Stimulated activated memory B cell treated with anti-CD40 and anti-IgM and Interleukin-4, amounts not matched to agents 10 μg/mL and 1 μg/mL and 100 μg/mL, for 72 hours (primary cell): ENCODE results near the gene MUSK.
"Not testable (repeated sequence)": the region's sequence is repeated elsewhere in the genome, so short reads cannot be mapped to it uniquely, and the experiment has no call there.

Experiments
- ATAC-seq: fragments of 150-1000 bp; cut with Tn5 transposase; 2 replicates; pipeline ENCODE4 v1.10.0; 2021
- H3K27ac Mint-ChIP-seq: one replicate; pipeline ENCODE4 v1.8.0; 2022; ENCODE audit warnings: mild to moderate bottlenecking, mixed read lengths
- H3K27me3 Mint-ChIP-seq: one replicate; pipeline ENCODE4 v1.8.0; 2022; ENCODE audit warnings: mixed read lengths
- H3K36me3 Mint-ChIP-seq: one replicate; pipeline ENCODE4 v1.8.0; 2022; ENCODE audit warnings: mixed read lengths
- H3K4me1 Mint-ChIP-seq: one replicate; pipeline ENCODE4 v1.8.0; 2022; ENCODE audit warnings: mixed read lengths
- H3K4me3 Mint-ChIP-seq: one replicate; pipeline ENCODE4 v1.8.0; 2022; ENCODE audit warnings: mild to moderate bottlenecking, moderate library complexity, mixed read lengths
- H3K9me3 Mint-ChIP-seq: one replicate; pipeline ENCODE4 v1.8.0; 2022; ENCODE audit warnings: mixed read lengths

Gene MUSK

DNA sequence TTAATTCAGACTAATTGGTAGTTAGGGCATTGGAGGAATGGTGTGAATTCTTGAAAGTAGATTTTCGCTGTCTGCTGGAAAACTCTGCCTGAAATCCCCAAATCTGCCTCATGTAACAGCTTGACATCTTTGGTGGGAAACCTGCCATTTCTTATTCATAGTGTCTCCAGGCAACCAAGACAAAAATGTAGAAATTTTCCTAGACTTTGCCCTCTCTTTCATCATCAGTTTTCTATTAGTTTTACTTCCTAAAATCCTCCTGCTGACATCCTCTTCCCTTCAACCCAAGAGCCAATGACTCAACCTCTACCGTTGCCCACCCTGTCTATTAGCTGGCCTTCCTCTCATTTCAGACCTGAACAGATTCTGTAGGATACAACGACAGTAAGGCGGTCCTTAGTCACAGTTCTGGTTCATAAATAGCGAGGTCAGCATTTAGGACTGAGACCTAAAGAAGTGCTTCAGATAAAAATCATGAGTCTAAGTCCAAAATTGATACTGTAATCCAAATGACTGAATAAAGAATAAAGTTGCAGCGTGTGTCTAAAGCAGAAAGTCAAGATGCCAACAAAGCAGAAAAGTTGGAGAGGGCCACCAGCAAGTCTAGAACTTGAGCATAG lies 133.9 kb downstream of the MUSK start:
- no peaks in the 10 kb centered on the region for H3K36me3 Mint-ChIP-seq
- H3K4me1 Mint-ChIP-seq = no peaks in the 10 kb centered on the region
- no peak overlapping the region for H3K4me3 Mint-ChIP-seq
- no peak for ATAC-seq
- H3K9me3 Mint-ChIP-seq = peaks cover 5% of the 10 kb centered on the region
- no peak overlapping the region for H3K27ac Mint-ChIP-seq
- H3K27me3 Mint-ChIP-seq = no peaks in the 10 kb centered on the region

DNA sequence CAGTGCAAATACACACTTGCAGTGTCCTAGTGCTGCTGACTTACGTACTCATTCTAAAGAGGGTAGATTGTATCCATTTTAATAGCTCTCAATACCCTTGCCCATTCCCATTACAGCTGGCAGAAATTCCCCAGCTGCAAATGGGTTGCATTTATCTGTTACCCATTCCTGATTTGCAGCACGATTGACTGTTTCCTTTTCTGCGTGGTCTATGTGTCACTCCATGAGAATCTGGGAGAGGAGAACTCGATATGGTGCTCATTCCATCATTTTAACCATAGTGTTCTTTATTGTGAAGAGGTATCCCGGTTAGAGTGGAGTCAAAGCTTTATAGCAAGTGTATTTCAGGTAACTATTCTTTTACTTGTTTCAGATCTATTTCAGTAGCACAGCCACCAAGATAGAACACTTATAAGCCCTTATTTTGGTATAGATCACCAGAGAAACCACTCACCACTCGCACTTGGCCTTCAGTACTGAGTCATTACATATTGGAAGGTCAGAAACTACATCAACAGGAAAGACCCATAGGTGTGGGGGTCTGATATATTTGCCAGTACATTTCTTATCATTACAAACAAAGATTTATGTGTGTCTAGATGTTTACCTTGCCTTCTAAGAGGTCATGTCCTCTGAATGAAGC lies 139.5 kb downstream of the MUSK start:
- no peak overlapping the region for H3K27ac Mint-ChIP-seq
- H3K36me3 Mint-ChIP-seq = no peaks in the 10 kb centered on the region
- H3K4me3 Mint-ChIP-seq = no peak overlapping the region
- no peak for ATAC-seq
- H3K4me1 Mint-ChIP-seq = no peaks in the 10 kb centered on the region
- H3K9me3 Mint-ChIP-seq = peaks cover 5% of the 10 kb centered on the region
- H3K27me3 Mint-ChIP-seq = no peaks in the 10 kb centered on the region

DNA sequence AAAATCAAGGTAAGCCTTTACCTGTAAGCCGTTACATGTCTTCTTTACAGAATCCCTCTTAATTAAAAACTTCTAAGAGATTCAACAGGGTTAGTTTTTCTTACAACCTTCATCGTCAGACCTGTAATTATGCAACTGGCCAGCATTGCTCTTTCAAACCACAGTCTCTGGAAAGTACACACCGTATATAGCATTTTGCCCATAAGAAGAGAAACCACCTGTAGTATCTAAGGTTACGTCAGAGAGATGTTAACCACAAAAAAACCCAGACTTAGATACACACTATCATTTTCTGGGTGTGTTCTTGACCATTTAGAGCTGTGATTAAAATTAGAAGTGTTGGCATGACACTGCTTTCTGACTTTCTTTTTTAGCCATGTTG lies 140.0 kb downstream of the MUSK start:
- Mint-ChIP-seq H3K27ac (no peak overlapping the region), H3K36me3 (no peaks in the 10 kb centered on the region), H3K4me3 (no peak overlapping the region), H3K9me3 (peaks cover 6% of the 10 kb centered on the region), H3K4me1 (no peaks in the 10 kb centered on the region), H3K27me3 (no peaks in the 10 kb centered on the region)
- no peak for ATAC-seq

DNA sequence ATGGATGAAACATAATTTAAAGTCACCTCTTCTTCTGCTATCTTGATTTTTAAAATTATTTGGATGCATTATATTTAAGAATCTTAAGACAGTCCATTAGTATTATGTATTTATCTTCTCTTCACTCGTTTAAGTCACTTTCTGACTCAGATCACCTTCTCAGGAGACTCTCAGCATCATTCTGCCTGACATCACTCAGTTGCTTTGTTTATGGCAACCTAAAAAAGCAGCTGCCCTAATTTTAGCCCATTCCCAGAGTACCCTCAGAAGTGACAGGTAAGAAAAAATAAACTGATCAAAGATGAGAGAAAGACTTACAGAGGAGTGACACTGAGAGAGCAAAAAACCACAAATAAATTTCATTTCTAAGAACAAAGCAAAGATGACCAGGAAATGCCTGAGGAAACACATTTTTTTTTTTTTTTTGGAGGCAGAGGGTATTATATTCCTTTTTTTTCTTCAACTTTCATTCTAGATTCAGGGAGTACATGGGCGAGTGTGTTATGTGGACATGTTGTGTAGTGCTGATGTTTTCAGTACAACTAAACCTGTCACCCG lies 140.5 kb downstream of the MUSK start:
- no peak overlapping the region for H3K27ac Mint-ChIP-seq
- no peak overlapping the region for H3K4me3 Mint-ChIP-seq
- H3K36me3 Mint-ChIP-seq = no peaks in the 10 kb centered on the region
- ATAC-seq = no peak
- no peaks in the 10 kb centered on the region for H3K27me3 Mint-ChIP-seq
- H3K4me1 Mint-ChIP-seq = no peaks in the 10 kb centered on the region
- peaks cover 9% of the 10 kb centered on the region for H3K9me3 Mint-ChIP-seq

DNA sequence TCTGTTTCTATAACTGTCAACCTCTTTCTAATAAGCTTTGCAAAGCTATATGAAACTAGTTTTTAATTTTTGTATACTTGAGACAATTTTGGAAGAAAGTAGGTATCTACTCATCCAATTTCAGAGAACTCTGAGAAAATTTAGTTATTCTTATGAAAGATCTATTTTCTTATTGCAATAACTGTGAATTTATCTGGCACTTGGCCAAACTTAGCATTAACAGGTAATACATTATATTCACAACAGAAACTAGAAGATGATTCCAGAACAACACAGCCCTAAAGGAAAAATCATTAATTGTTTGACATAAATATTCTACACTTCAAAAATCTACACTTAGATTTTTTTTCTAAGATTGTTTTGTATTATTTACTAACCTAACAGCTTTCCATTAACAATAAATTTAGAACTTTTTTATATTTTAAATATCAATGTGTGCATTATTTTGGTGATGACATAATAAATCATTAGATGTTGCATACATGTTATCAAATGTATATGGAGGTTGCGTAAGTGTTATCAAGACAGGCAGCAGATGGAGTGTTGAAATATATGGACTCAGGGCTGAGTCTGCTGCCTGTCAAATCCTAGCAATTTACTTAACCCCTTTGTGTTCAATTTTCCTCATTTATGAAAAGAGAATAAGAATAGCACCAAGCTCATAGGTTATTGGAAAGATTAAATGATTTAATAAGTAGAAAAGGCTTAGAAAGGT lies 141.8 kb downstream of the MUSK start:
- Mint-ChIP-seq H3K27ac (no peak overlapping the region), H3K36me3 (no peaks in the 10 kb centered on the region), H3K4me1 (no peaks in the 10 kb centered on the region), H3K27me3 (no peaks in the 10 kb centered on the region), H3K9me3 (peaks cover 9% of the 10 kb centered on the region), H3K4me3 (no peak overlapping the region)
- no peak for ATAC-seq

DNA sequence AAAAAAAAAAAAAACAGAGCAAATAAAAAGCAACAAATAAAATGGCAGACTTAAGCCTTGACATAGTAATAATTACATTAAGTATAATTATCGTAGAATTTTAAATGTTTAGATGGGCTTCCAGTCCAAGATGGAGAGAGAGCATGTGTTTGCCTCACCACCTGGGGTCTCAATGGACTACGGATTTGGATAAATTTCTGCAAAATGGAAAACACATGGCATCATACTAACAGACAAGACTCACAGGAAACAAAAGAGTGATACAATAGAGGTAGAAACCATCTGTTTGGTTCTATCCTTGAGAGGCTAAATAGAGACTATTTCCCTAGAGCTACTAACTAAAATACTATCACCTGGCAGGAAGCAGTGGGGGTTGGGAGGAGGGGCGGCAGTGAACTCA lies 144.3 kb downstream of the MUSK start:
- Mint-ChIP-seq H3K9me3 (peaks cover 4% of the 10 kb centered on the region), H3K27ac (no peak overlapping the region), H3K4me3 (no peak overlapping the region), H3K4me1 (no peaks in the 10 kb centered on the region), H3K36me3 (no peaks in the 10 kb centered on the region), H3K27me3 (no peaks in the 10 kb centered on the region)
- no peak for ATAC-seq

DNA sequence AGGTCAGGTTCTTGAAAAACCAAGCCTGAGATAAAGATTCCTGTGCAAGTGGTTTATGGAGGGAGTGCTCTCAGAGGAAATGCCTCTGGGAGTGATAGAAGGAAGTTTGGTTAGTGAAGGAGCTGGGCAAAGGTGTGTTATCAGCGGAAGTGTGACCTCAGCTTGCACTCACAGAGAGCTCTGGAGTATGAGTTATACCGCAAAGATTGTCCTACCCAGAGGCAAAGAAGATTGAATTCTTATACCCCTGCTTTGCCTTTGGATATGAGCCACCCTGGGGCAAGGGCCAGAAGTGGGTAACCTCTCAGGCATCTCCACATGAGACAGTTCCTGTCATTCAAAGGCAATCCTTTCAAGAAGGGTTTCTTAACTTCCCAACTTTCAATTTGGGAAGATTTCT lies 145.6 kb downstream of the MUSK start:
- no peak overlapping the region for H3K27ac Mint-ChIP-seq
- H3K4me3 Mint-ChIP-seq = no peak overlapping the region
- H3K27me3 Mint-ChIP-seq = no peaks in the 10 kb centered on the region
- no peaks in the 10 kb centered on the region for H3K4me1 Mint-ChIP-seq
- ATAC-seq = no peak
- peaks cover 4% of the 10 kb centered on the region for H3K9me3 Mint-ChIP-seq
- no peaks in the 10 kb centered on the region for H3K36me3 Mint-ChIP-seq

DNA sequence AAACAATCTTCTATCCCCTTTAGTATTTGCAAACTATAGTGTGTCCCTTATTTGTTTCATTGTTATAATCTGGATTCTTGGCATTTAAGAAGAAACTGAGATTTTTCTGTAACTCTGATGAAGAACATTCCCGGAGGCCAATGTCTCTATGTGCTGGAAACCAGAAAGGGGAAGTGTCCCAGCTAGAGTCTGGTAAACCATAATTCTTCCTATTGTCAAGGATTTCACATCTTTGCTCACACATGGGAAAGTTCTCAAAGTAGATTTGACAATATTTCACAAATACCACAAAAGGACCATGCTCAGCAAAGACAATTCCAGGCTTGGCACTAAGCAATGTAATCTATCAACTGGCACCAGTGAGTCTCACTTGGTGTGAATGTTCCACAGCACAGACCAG lies 146.8 kb downstream of the MUSK start:
- no peaks in the 10 kb centered on the region for H3K4me1 Mint-ChIP-seq
- no peak for ATAC-seq
- H3K36me3 Mint-ChIP-seq = no peaks in the 10 kb centered on the region
- peaks cover 4% of the 10 kb centered on the region for H3K9me3 Mint-ChIP-seq
- no peak overlapping the region for H3K4me3 Mint-ChIP-seq
- no peaks in the 10 kb centered on the region for H3K27me3 Mint-ChIP-seq
- no peak overlapping the region for H3K27ac Mint-ChIP-seq

DNA sequence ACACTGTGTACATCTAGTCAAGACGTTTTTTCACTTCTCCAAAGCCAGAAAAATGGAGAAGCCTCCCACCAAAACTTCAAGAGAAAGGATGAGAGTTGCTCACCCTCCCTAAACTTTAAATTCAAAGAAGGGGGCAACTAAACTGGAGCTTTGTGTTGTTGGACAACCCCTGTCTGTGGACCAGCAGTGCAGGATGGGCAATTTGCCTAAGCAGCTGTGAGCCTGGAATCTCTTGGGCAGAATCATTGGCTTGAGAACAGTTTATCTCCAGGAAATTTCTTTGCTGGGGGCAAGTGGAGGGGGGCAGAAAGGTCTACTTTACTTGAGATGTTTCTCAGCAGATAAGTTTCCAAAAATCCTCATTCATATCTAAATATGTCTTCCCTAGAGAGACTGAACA lies 151.8 kb downstream of the MUSK start:
- Mint-ChIP-seq H3K9me3 (peaks cover 14% of the 10 kb centered on the region), H3K4me3 (no peak overlapping the region), H3K36me3 (no peaks in the 10 kb centered on the region), H3K27ac (no peak overlapping the region), H3K4me1 (no peaks in the 10 kb centered on the region), H3K27me3 (no peaks in the 10 kb centered on the region)
- ATAC-seq = no peak

DNA sequence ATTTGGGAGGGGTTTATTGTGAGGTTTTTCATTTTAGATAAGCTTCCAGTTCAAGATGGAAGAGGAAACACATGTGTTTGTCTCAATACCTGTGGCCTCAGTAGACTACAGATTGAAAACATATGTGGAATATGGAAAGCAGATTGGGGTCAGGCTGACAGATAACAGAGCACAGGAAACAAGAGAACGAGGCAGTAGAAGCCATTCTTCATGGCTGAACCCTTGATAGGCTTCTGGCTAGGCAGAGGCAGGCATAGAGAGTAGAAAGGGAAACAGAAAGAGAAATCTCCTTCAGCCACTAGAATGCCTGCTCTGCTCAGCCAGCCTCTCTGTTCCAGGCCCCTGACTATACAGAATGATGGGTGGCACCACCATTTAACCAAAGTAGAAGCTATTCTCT lies 152.5 kb downstream of the MUSK start:
- H3K9me3 Mint-ChIP-seq = peaks cover 14% of the 10 kb centered on the region
- H3K27ac Mint-ChIP-seq = no peak overlapping the region
- H3K36me3 Mint-ChIP-seq = no peaks in the 10 kb centered on the region
- H3K27me3 Mint-ChIP-seq = no peaks in the 10 kb centered on the region
- no peak overlapping the region for H3K4me3 Mint-ChIP-seq
- ATAC-seq = no peak
- no peaks in the 10 kb centered on the region for H3K4me1 Mint-ChIP-seq

DNA sequence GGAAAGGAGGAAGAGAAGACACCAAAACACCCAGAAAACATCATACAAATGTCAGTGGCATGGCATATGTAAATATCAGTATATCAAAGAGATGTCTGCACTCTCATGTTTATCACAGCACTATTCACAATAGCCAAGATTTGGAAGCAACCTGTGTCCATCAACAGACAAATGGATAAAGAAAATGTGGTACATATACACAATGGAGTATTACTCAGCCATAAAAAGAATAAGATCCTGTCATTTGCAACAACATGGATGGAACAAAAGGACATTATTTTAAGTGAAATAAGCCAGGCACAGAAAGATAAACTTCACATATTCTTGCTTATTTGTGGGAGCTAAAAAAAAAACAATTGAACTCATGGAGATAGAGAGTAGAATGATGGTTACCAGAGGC lies 156.5 kb downstream of the MUSK start:
- not testable (repeated sequence) for H3K27me3 Mint-ChIP-seq, H3K27ac Mint-ChIP-seq, H3K4me3 Mint-ChIP-seq, H3K4me1 Mint-ChIP-seq, ATAC-seq, H3K36me3 Mint-ChIP-seq
- peaks cover 17% of the 10 kb centered on the region for H3K9me3 Mint-ChIP-seq

DNA sequence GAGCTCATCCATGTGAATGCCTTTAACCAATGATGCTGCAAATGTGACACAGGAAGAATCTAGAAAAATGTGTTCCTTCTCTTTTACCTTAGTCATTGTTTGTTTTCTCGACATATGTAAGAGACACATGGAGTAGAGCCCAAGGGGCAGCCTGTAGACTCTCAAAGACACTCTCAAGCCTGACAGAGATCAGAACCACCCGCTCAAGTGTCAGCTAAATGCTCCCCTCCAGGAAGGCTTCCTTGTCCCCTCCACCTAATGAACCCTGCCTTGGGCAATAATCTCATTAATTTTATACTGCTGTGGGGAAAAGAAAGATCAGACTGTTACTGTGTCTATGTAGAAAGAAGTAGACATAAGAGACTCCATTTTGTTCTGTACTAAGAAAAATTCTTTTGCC lies 157.4 kb downstream of the MUSK start:
- Mint-ChIP-seq H3K4me1 (no peaks in the 10 kb centered on the region), H3K4me3 (no peak overlapping the region), H3K27me3 (no peaks in the 10 kb centered on the region), H3K27ac (no peak overlapping the region), H3K36me3 (no peaks in the 10 kb centered on the region), H3K9me3 (peaks cover 17% of the 10 kb centered on the region)
- no peak for ATAC-seq

DNA sequence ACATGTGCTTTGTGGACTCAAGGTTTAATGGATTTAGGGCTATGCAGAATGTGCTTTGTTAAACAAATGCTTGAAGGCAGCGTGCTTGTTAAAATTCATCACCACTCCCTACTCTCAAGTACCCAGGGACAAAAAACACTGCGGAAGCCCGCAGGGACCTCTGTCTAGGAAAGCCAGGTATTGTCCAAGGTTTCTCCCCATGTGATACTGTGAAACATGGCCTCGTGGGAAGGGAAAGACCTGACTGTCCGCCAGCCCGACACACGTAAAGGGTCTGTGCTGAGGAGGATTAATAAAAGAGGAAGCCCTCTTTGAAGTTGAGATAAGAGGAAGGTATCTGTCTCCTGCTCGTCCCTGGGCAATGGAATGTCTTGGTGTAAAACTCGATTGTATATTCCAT lies 157.8 kb downstream of the MUSK start:
- H3K27ac Mint-ChIP-seq, H3K4me1 Mint-ChIP-seq, H3K4me3 Mint-ChIP-seq, H3K27me3 Mint-ChIP-seq, ATAC-seq, H3K36me3 Mint-ChIP-seq: not testable (repeated sequence)
- H3K9me3 Mint-ChIP-seq = peaks cover 17% of the 10 kb centered on the region

DNA sequence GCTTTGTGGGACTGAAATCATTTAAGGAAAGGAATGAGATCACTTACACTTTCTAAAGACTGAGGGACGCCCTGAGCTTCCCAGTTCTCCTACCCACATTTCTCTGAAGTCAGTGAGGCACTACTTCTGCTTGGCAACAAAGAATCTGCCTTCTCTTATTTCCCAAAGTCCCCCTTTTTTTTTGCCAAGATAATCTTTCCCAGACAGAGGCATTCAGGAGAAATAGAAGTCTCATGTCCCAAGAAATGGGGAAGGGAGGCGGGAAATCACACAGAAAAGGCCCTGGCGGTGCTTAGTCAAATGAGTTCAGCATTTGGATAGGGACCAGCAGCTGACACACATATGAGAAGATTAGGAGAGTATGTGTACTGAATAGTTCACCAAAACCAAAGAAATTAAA lies 159.7 kb downstream of the MUSK start:
- H3K4me3 Mint-ChIP-seq = no peak overlapping the region
- H3K9me3 Mint-ChIP-seq = peaks cover 15% of the 10 kb centered on the region
- no peaks in the 10 kb centered on the region for H3K4me1 Mint-ChIP-seq
- H3K27me3 Mint-ChIP-seq = no peaks in the 10 kb centered on the region
- H3K36me3 Mint-ChIP-seq = no peaks in the 10 kb centered on the region
- ATAC-seq = no peak
- H3K27ac Mint-ChIP-seq = no peak overlapping the region

DNA sequence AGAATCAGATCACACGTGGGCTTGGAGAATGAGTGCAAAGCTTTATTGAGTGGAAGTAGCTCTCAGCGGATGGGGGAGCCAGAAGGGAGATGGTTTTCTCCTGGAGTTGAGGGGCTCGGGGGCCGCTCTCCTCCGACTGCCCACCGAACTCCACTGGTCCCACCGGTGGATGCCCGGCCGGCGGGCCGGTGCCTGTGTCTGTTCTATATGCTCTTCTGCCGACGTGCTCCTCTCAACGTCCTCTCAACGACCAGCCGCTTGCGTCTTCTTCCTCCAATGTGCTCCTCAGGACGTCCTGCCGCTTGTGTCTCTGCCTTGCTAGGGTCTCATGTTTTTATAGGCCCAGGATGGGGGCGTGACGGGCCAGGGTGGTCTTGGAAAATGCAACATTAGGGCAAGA lies 161.9 kb downstream of the MUSK start:
- ATAC-seq = no peak
- Mint-ChIP-seq H3K4me1 (no peaks in the 10 kb centered on the region), H3K36me3 (no peaks in the 10 kb centered on the region), H3K9me3 (peaks cover 4% of the 10 kb centered on the region), H3K27me3 (no peaks in the 10 kb centered on the region), H3K4me3 (no peak overlapping the region), H3K27ac (no peak overlapping the region)

DNA sequence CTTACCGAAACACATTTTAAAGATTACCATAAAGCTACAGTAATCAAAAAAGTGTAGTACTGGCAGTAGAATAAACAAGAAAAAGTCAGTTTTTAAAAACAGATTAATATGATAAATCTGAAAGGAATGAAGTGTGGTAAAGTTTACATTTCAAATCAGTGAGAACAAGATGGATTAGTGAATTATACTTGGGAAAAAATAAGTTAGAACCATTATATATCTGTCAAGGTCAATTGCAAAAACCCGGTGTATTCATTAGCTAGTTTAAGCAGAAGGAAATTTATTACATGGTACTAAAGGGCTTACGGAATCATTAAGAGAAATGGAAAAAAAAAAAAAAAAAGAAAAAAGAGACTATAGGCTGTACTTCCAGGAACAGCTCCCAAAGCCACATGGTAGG lies 164.3 kb downstream of the MUSK start:
- no peaks in the 10 kb centered on the region for H3K4me1 Mint-ChIP-seq
- ATAC-seq = no peak
- H3K9me3 Mint-ChIP-seq = peaks cover 5% of the 10 kb centered on the region

More for the DNA sequence above, 164.3 kb downstream of the MUSK start:
- Mint-ChIP-seq H3K36me3 (no peaks in the 10 kb centered on the region), H3K27me3 (no peaks in the 10 kb centered on the region), H3K27ac (no peak overlapping the region), H3K4me3 (no peak overlapping the region)
